Stimulated activated CD4-positive, alpha-beta T cell treated with anti-CD3 and anti-CD28 coated beads, Interleukin-2, amount 100 ng/mL, for 48 hours (primary cell): ENCODE results near the gene ZBED4.

Experiments
- DNase-seq, 2 donors: peaks; one replicate each; pipeline ENCODE4 v3.0.0-alpha.2; 2020

The ZBED4 gene

DNA sequence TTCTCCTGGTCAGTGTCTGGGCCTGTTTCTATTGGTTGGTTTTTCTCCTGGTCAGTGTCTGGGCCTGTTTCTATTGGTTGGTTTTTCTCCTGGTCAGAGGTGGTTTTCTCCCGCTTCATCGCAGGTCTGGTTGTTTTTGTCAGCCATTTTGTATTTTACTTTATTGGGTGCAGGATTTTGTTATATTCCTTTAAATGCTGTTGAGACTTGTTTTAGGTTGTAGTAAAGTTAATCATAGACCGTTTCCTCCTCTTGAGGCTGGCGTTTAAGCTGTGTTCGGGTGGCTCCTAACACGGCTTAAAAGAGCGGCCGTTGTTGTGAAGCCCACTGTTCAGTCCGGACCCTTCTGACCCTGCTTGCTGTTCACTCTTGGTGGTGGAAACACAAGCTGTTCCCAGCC is 26.2 kb downstream of the ZBED4 start:
- DNase-seq, result no peak

DNA sequence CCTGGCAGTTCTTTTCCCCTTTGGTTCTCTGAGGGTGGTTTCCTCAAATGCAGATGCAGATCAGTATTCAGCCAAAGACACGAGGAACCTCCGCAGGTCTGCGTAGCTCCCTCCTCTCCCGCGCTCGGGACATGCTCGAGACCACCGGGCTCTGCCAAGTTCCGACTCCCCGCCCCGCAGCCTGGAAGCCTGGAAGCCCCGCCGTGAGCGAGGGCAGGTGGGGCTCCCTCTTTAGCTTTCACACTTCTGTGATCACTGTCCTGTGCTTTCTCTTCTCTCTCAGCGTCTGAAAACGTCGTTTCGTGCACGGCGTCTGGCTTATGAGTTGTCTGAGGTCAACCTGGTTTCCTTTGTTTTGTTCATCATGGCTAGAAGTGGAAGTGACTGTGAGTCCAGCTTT is 26.6 kb downstream of the ZBED4 start:
- no peak for DNase-seq

DNA sequence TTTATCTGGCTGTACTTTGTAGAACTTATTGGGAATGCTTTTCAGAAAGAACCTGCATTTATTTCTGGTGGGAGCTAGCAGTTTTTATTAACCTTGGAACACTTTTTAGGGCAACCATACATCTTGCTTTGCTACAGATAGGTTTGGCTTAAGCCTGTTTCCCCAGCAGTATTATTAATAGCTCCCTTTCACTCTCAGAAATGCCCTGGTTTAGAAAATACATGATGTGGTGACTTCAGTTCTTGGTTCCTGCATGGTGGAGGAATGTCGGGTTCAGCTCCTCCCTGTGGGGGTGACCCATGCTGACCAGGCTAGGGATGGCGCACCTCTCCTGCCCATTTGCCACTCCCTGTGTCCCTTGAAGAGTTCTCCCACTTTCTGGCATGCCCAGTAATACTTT is 28.2 kb downstream of the ZBED4 start:
- no peak for DNase-seq

DNA sequence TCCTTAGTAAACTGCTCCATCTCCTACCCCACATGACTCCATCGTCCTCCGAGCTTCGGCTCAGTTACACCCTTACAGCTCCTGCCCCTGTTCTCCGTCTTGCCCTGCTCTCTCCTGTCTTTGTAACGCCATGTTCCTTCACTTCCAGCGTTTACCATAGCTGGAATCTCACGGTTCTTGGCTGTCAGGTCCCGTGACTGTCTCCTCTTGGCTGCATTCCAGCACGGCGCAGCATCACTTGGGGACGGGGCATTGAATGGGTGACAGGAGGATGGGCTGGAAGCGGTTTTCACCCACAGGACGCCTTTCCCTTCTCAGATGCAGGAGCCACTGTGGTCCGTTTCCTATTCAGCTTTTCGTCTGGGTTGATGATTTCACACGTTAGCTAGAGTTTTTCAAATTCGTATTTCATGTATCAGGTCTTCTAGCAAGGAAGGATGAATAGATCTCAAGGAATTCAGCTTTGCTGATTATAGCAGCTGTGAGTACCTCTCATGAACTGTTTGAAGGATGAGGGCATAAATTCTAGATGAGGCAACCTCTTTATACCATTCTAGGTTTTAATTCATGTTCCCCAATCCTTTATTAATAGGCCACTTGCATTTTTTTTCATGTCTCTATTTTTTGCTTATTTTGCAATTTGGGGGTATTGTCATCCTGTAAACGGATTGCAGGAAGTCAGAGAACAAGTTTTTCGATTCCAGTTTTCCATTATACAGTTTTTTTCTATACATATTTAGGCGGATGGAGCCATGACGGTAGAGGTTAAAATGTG is 29.1 kb downstream of the ZBED4 start:
- DNase-seq, result no peak

DNA sequence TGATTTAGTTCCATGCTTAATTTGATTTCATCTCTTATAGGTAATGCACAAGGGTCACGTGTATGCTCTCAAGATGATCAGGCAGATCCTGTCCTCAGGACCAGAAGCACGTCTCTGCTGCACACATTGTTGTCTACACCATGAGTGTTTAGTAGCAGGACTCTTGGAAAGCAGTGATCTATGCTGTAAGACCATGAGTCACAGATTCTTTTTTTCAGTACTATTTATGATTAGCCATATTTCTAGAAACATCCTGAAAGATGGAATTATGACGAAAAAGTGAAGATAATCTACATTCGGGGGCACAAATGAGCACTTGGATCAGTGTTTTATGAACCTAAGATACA is 29.6 kb downstream of the ZBED4 start:
- DNase-seq, result no peak

DNA sequence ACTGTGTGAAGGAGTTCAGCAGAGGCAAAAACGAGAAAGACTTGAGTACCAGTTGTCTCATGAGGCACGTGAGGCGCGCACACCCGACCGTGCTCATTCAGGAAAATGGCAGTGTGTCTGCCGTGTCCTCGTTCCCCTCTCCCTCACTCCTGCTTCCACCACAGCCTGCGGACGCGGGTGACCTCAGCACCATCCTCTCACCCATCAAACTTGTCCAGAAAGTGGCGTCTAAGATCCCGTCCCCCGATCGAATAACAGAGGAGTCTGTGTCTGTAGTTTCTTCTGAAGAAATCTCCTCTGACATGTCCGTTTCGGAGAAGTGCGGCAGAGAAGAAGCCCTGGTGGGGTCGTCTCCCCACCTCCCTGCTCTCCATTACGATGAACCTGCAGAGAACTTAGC is 30.4 kb downstream of the ZBED4 start:
- DNase-seq, result no peak

DNA sequence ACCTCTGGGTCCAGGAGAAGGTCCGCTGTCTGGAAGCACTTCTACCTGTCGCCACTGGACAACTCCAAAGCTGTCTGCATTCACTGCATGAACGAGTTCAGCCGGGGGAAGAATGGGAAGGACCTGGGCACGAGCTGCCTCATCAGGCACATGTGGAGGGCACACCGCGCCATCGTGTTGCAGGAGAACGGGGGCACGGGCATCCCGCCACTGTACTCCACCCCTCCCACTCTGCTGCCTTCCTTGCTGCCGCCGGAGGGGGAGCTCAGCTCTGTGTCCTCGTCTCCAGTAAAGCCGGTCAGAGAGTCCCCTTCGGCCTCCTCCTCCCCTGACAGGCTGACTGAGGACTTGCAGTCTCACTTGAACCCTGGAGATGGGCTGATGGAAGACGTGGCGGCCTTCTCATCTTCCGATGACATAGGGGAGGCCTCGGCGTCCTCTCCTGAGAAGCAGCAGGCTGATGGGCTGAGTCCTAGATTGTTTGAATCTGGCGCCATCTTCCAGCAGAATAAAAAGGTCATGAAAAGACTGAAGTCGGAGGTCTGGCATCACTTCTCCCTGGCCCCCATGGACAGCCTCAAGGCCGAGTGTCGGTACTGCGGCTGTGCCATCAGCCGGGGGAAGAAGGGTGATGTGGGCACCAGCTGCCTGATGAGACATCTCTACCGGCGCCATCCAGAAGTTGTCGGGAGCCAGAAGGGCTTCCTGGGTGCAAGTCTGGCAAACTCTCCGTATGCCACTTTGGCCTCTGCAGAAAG is 31.0 kb downstream of the ZBED4 start:
- DNase-seq, result no peak

DNA sequence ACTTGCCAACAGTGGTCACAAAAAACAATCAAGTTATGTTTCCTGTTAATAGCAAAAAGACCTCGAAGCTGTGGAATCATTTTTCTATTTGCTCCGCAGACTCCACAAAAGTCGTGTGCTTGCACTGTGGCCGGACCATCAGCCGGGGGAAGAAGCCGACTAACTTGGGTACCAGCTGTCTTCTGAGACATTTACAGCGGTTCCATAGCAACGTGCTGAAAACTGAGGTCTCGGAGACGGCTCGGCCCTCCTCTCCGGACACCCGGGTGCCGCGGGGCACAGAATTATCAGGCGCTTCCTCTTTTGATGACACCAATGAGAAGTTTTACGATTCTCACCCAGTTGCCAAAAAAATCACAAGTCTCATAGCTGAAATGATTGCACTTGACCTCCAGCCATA is 31.6 kb downstream of the ZBED4 start:
- DNase-seq, result no peak

DNA sequence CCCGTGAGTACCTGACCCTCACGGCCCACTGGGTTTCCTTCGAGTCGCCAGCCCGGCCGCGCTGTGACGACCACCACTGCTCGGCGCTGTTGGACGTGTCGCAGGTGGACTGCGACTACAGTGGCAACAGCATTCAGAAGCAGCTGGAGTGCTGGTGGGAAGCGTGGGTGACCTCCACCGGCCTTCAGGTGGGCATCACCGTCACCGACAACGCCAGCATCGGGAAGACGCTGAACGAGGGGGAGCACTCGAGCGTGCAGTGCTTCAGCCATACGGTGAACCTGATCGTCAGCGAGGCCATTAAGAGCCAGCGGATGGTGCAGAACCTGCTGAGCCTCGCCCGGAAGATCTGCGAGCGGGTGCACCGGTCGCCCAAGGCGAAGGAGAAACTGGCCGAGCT is 32.2 kb downstream of the ZBED4 start:
- DNase-seq, result no peak

DNA sequence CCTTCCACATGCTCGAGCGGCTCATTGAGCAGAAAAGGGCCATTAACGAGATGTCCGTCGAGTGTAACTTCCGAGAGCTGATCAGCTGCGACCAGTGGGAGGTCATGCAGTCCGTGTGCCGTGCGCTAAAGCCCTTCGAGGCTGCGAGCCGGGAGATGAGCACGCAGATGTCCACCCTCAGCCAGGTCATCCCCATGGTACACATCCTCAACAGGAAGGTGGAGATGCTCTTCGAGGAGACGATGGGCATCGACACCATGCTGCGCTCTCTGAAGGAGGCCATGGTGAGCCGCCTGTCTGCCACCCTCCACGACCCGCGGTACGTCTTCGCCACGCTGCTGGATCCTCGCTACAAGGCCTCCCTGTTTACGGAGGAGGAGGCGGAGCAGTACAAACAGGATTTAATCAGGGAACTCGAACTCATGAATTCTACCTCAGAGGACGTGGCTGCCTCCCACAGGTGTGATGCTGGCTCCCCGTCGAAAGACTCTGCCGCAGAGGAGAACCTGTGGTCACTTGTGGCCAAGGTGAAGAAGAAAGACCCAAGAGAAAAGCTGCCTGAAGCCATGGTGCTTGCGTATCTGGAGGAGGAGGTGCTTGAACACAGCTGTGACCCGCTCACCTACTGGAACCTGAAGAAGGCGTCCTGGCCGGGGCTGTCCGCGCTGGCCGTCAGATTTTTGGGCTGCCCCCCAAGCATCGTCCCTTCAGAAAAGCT is 32.9 kb downstream of the ZBED4 start:
- no peak for DNase-seq

DNA sequence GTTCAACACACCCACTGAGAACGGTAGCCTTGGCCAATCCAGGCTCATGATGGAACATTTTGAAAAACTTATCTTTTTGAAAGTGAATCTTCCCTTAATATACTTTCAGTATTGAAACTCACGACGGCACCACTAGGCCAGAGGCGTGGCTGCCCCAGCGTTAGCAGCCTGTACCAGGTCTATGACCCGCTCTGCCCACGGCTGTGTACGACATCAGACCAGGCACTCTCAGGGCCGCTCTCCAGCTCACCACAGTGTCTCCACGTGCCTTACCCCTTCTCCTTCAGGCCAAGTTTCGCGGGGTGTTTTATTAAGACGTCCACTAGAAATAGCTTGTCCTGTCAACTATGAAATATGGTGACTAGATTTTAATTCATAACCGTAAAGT is 33.4 kb downstream of the ZBED4 start:
- no peak for DNase-seq

DNA sequence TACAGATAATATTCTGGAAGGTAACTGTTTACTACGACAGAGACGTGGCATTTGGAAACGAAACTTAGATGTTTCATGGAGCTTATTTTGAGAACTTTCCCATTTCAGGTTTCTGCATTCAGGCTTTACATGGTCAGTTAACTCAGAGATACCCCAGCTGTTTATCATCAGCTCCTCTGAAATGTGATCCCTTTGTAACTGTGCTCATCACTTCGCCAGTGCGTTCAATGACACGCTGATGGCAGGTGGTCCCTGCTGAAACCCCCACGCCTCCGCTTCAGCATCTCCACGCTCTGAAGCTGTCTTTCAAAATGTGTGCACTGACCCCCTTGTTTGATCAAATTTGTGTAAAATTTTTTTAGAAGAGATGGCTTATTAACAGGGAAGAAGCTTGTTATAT is 34.1 kb downstream of the ZBED4 start:
- no peak for DNase-seq

DNA sequence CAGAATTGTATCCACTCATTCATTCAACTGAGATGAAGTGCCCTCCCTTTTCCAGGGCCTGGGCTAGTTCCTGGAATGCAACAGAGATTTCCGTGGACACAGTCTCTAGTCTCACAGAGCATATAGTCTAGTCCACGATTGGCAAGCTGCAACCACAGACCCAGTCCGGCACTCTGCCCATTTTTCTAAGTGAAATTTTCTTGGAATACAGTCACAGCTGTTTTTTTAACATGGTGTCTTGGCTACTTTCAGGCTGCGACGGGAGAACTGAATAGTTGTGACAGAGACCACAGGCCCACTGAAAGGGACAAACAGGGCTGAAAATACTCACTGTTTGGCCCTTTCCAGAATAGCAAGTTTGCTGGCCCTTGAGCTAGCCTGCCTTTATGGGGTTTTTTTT is 35.4 kb downstream of the ZBED4 start:
- no peak for DNase-seq

DNA sequence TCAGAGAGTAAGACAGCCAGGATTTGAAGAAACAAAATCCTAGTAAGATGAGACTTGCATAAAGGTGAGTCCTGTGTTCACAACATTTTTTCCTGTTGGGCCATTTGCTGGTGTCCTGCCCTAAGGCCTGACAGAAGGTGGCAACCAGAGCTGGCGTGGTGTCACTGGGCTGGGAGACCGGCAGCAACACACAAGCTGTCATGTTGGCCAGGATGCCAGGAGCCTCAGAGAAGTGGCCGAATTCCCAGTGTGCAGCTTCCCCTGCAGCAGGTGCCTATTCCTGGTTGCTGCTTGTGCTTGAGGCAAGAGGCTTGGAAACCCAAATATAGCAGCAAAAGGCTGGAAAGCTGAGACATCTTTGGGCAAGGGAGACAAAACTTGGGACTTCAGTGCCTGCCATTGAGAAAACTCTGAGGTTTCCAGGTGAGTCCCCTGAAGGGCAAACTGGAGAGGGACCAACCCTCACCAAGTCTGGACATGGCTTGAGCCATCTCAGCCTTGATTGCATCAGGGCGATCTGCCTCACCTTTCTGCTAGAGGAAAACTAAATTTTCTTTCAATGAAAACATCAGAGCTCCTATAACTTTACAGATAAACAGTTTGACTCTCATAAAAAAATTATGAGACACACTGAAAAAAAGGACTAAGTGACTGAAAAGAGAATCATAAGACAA is 38.7 kb downstream of the ZBED4 start:
- DNase-seq, result no peak

DNA sequence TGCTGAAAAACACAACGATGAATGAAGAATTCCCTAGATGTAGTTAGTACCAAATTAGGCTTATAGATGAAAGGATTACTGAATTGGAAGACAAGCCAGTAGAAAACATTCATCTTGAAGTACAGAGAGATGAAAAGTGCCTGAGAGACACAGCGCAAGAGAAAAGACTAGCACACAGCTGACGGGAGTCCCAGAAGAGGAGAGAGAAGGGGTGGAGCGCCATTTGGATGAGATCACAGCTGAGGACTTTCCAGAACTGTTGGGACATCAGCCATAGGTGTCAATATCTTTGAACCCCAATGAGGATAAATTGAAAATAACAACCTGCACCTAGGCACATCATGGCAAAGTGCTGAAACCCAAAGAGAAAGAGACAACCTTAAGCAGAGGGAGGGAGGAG is 39.4 kb downstream of the ZBED4 start:
- no peak for DNase-seq

DNA sequence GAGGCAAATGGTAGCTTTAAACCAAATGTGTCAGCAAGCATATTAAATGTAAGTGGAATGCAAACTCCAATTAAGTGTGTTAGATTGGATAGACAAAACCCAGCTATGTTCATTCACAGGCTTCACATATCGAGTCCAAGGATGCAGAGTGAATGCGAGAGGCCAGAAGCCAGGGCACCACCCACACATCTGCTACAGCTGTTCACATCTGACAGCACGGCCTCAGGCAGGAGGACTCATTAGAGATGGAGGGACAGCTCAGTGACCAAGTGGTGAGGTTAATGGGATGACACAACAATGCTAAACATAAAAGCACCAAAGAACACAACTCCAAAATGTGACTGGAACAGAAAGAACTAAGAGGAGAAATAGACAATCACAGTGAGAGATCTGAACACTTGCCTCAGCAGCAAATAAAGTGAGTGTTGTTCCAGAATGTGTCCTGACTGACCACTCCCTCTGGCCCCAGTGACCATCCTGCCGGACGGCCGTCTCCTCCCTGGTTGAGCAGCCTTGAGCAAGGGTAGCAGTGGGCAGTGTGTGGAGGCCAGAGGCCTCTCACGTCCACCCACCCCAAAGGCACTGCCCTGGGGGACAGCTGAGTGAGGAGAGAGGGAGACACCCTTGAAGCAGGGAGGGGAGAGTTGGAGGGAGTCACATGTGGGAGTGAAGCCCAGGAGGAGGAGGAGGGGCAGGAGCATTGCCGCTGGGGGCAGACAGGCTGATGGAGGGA is 40.8 kb downstream of the ZBED4 start:
- no peak for DNase-seq

DNA sequence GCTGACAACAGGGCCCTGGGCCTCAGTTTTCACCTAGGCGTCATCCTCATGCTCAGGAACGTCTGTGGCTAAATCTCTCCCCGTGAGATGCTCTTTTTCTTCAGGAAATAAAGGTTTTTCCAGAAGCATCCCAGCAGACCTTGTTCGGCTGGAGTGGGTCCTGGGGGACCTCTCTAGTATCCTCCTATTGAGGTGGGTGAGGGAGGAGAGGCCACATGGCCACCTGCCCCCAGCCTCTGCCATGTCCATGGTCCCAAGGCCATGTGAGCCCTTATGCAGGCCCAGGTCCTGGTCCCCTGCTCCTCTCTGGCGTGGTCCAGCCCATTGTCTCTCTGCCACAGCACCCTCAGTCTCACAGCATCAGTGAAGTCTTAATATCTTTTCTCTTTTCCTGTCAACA is 42.6 kb downstream of the ZBED4 start:
- DNase-seq, result no peak

DNA sequence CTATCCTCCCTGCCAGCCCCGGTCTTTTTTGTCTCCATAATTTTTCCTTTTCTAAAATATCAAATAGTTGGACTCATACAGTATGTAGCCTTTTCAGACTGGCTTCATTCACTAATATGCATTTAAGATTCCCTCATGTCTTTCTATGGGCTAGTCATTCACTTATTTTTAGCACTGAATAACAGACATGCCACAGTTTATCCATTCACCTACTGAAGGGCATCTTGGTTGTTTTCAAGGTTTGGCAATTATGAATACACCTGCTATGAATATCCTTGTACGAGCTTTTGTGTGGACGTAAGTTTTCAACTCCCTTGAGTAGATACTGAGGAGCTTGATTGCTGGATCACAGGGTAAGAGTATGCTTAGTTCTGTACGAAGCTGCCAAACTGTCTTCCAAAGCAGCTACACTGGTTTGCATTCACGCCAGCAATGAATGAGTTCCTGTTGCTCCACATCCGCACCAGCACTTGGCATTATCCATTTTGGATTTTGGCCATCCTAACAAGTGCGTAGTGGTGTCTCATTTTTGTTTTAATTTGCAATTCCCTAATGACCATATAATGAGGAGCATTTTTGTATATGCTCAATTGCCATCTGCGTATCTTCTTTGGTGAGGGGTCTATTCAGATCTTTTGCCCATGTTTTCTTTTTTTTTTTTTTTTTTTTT is 43.5 kb downstream of the ZBED4 start:
- DNase-seq, result no peak

DNA sequence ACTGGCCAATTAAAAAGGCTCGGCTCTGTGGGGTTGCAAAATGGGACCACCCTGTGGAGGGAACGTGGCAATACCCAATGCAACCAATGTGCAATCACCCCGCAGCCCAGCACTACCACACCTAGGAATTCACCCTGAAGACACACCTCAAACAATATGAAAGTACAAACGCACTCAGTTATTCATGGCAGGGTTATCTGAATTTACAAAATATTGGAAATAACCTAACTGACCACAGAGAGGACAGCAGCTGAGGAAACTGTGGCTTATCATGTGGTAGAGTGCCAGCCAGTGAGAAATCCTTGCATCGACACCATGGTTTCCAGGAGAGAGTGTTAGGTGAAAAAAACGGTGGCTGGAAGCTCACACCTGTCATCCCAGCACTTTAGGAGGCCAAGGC is 45.9 kb downstream of the ZBED4 start:
- DNase-seq, result no peak

DNA sequence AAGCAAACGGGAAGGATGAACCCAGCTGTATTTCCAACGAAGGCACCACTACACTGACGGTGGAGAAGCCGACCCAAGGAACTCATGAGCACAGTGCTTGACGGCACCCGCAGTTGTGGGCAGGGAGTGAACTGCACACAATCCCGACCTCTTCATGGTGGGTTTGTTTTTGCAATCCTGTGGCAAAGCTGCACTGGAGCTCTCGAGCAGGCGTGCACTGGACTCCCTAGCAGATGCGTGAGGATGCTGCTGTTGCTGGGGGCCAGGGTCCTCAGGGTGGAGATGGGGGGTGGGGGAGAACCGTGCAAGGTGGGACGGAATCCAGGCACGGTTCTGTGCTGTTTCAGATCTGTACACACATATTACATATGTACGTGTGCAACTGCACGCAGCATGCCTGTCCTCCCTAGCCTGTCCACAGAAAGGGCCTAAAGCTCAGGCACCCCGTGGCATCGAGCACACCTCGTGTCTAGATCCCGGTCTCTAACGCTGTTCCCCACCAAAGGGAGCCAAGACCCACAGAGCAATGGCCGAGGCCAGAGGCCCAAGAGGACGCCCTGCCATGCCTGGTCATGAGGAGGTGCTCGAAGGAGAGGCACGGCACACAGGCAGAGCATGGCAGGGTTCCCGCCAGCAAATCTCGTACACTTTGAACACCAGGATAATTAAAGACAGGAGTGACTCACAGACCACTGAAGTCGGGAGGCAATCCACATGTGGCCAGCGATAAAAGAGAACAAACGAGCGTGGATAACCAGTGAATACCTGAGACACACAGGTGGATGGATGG is 47.0 kb downstream of the ZBED4 start:
- DNase-seq, result no peak

DNA sequence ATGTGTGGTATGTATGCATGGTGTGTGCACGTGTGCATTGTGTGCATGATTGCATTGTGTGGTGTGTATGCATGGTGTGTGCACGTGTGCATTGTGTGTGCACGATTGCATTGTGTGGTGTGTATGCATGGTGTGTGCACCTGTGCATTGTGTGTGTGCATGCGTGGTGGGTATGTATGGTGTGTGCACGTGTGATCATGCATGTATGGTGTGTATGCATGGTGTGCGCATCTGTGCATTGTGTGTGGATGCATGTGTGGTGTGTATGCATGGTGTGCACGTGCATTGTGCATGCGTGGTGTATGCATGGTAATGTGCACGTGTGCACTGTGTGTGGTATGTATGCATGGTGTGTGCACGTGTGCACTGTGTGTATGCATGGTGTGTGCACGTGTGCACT is 47.8 kb downstream of the ZBED4 start:
- no peak for DNase-seq
